ENCODE measurements around the gene GPT2.
"Not testable (repeated sequence)": the region's sequence is repeated elsewhere in the genome, so short reads cannot be mapped to it uniquely, and the experiment has no call there.

Gene GPT2

GRCh38 chr16:46866286-46866685 lies 17.9 kb upstream of the GPT2 start:
- no peak for DNase-seq

GRCh38 chr16:46867486-46867885 lies 16.7 kb upstream of the GPT2 start:
- not testable (repeated sequence) for DNase-seq

GRCh38 chr16:46868891-46869290 lies 15.3 kb upstream of the GPT2 start:
- not testable (repeated sequence) for DNase-seq

- no peak for DNase-seq
These were observed 12.6 kb upstream of the GPT2 start for GRCh38 chr16:46871597-46871996.

DNA sequence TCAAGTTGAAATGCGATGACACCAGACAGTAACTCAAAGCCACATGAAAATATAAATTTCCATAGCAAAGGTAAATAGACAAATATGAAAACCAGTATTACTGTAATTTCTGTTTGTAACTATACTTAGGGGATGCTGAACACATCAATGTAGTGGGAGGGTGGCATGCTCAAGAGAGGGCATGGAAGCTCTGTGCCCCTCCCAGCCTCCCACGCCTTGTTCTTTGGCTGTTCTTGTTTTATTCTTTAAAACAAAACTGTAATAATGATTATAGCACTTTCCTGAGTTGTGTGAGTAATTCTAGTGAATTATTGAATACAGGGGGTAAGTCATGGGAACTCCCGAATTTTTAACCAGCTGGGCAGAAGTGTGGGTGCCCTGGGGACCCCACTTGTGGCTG lies 11.0 kb upstream of the GPT2 start:
- no peak for DNase-seq

DNA sequence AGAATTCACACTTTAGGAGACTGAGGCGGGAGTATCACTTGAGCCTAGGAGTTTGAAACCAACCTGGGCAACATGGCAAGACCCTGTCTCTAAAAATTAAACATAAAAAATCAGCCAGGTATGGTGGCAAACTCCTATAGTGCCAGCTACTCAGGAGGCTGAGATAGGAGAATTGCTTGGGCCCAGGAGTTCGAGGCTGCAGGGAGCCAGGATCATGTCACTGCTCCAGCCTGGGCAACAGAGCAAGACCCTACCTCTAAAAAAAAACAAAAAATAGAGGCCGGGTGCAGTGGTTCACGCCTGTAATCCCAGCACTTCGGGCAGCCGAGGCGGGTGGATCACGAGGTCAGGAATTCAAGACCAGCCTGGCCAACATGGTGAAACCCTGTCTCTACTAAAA lies 8.9 kb upstream of the GPT2 start:
- DNase-seq, result no peak

GRCh38 chr16:46882304-46882939 lies 1.7 kb upstream of the GPT2 start:
- no peak for DNase-seq

- no peak for DNase-seq
These were observed 1.2 kb upstream of the GPT2 start for GRCh38 chr16:46882940-46883307.

DNA sequence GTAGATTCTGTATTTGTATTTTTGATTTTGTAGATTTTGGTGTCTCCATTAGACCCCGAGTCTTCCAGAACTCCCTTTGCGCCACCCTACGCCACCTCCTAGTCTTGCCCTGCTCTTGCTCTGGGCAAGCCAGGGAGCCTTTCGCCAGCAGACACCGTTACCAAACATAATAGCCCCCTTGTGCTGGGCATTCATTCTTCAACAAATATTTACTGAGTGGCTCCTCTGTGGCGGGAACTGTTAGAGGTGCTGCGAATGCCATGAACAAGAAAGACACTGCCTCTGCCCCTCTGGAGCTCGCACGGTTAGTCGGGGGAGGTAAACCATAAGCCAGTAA lies 841 bp upstream of the GPT2 start:
- no peak for DNase-seq

DNA sequence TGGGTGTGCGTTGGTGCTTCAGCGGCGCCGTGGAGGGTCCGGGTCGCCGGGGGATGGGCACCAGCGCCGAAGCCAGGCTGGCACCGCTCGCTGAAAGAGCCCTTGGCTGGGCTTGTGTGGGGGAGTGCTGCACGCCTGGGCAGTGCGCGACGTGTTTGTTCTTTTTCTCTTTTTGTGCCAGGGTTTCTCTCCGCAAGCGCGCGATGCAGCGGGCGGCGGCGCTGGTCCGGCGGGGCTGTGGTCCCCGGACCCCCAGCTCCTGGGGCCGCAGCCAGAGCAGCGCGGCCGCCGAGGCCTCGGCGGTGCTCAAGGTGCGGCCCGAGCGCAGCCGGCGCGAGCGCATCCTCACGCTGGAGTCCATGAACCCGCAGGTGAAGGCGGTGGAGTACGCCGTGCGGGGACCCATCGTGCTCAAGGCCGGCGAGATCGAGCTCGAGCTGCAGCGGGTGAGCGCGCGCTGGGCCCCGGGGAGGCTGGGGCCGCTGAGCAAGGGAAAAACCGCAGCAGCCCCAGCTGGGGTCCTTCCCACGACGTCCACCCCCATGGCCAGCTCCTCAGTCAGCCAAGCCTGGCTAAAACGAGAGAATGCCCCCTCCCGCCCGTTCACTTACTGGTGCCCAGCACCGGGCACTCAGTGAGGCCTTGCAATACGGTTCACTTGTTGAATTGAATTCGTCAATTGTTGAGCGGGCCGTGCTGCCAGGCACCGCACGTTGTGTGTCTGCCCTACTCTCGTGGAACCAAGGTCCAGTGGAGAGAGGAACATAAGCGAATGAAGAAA lies 541 bp downstream of the GPT2 start:
- peak; percentile 21 for DNase-seq

DNA sequence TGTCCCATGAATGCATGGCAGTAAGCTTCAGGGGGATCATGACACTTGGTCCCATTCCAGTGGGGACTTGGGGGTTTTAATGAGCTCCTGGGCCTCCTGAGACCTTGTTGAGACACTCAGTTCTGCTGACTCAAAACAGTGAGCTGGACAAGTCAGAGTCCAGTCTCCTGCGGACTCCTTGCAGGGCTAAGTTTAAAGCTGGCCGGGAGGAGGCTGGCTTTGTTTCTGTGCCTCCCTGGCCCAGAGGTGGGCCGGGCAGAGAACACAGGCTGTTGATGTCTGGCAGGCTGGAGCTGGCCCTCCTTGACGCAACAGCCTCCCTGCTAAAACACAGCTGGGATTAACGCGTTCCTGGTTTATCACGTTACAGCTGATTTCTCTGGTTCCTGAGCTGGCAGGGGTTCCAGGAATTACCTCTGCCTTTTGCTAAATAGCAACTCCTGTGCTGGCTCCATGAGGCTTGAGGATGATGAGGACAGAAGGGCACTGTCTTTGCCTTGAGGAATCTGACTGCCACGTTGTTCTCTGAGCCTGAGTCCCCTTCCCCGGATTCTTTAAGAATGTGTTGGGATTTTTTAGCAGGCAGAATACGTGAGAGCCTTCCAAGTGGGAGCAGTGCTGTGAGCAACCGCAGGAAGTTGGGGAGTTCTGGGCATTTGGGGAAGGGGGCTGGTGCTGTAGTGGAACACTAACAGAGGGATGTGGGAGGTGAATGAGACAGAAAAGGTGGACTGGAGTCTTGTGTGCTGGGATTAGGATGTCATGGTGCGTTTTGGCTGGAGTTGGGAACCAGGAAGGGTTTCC lies 2.0 kb downstream of the GPT2 start:
- DNase-seq, result no peak

GRCh38 chr16:46886764-46887523 lies 2.8 kb downstream of the GPT2 start:
- no peak for DNase-seq

GRCh38 chr16:46887524-46887854 lies 3.3 kb downstream of the GPT2 start:
- no peak for DNase-seq

DNA sequence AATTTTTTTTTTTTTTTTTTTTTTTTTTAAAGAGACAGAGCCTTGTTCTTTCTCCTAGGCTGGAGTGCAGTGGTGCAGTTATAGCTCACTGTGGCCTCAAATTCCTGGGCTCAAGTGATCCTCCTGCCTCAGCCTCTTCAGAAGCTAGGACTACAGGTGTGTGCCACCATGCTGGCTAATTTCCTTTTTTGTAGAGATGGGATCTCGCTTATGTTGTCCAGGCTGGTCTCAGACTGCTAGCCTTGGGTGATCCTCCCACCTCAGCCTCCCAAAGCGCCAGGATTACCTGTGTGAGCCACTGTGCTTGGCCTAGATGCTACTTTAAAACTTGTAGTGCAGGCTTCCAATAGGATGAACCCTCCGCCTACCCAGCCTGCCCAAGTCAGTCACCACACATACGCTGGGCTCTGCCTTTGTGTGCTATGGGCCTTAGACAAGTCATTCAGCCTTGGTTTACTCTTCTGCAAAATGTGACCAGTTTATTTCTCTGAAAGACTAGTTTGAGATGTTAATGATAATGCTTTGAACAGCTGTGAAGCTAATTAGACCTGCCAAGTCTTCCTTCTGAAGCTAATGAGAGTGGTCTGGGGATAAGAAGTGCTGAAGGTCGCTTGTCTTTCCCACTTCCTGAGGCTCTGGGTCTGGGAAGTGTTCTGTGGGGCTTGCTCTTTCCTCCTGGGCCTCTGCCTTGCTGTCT lies 5.2 kb downstream of the GPT2 start:
- no peak for DNase-seq

- DNase-seq, result no peak
These were observed 5.8 kb downstream of the GPT2 start for GRCh38 chr16:46889942-46890300.

GRCh38 chr16:46891910-46892309 lies 7.7 kb downstream of the GPT2 start:
- no peak for DNase-seq

DNA sequence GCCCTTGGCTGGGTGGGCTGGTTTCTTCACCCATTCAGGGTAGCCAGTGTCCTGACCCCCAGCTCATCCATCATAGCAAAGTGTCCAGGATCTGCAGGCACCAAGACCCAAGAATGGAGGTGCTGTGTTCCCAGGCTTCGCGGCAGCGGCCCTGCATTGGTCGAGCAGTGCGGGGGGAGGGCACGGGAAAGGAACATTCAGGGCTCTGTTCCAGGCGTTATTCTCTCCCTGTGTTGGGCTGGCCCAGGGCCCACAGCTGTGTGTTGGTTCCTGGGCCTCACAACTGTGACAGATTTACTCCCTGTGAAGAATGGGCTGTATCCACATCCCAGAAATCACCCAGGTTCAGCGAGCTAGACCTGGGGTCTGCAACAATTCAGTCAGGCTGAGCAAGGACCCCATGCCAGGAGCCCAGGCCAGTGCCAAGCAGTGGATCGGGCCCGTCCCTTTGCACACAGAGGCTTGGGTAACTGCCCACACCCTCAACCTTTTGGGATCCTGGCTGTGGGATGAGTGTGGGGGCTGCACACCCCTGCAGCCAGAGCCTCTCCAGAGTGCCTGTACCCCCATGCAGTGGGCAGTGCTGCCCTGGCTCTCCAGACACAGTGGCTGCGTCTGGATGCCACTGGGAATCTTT lies 10.0 kb downstream of the GPT2 start:
- no peak for DNase-seq

DNA sequence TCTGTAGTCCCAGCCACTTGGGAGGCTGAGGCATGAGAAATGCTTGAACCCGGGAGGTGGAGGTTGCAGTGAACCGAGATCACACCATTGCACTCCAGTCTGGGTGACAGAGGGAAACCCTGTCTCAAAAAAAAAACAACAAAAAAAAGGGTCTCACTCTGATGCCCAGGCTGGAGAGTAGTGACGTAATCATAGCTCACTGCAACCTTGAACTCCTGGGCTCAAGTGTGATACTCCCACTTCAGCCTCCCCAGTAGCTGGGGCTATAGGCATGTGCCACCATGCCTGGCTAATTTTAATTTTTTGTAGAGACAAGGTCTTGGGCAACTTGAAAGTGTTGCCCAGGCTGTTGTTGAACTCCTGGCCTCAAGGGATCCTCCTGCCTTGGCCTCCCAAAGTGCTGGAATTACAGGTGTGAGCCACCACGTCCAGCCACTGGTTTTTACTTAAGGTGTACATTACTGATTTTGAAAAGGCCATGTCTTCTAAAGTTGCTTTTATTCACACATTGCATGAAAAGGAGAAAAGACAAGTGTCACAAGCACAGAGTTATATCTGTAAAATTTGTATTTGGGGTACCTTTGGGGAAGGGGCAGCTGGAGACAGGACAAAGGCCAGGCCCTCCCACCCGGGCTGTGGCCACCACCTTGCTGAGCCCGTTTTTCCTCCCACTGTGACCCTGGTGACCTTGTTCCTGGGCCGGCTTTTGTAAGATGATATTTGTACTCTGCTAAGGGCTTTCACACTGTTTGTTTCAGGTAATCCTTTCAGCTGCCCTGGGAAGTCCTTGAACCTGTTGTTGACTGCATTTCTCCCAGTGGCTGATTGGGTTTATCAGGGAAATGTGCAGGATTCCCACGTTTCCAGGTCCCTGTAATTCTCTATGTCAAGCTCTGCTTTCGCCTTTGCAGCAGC lies 11.5 kb downstream of the GPT2 start:
- no peak for DNase-seq

- DNase-seq, result no peak
These were observed 12.3 kb downstream of the GPT2 start for GRCh38 chr16:46896314-46896968.

DNA sequence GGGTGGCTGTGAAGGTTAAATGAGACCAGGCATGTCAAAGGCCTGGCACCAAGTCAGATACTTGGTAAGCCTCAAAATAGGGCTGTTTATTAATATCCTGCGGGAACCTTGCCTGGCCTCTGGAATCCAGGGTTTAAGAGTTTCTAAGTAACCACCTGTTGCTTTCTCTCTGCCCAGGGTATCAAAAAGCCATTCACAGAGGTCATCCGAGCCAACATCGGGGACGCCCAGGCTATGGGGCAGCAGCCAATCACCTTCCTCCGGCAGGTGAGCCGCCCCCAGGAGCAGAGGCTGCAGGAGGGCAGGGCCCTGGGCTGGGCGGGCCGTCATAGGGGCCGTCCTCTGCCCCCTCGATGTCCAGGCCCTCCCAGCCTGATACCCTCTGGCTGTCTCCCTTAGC lies 13.3 kb downstream of the GPT2 start:
- no peak for DNase-seq

DNA sequence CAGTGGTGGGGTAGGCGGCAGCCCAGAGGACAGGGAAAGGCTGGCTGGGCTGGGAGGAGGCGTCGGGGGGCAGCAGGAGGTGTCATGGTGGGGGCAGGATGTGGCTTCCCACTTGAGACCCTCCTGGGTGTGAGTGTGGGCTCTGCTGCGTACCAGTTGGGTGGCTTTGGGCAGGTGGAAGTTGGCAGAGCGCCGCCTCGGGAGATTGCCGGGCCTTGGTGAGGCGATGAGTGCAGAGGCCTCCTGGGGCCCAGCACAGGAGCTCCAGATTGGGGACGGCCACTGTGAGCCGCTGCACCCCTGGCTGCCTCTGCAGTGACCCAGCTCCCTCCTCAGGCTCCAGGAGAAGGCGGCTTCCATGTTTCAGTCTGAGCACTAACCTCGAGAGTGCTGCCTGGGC lies 13.8 kb downstream of the GPT2 start:
- DNase-seq, result no peak
